Prostate gland (tissue), 2 donors: ENCODE measurements around the gene TCF7L2.

Experiments used
- POLR2A ChIP-seq: fragments of 450-650 bp; IDR thresholded peaks from one replicate; pipeline ENCODE4 v1.6.1; 2016; ENCODE audit warnings: antibody characterized with exemption, mild to moderate bottlenecking
- POLR2AphosphoS5 ChIP-seq: sonication (generic); formaldehyde crosslinking; IDR thresholded peaks from one replicate; pipeline ENCODE4 v1.6.1; 2017; ENCODE audit warnings: antibody characterized with exemption
- TF ChIP-seq, protein P1 (sequence below), 4 experiments: fragments of 200-600 bp in 2 of 4; fragments of 450-650 bp in 2 of 4; sonication (generic) in 2 of 4; IDR thresholded peaks; 1 replicate in 3 of 4; 2 replicates in 1 of 4; pipeline ENCODE4 v1.5.1; 2016 to 2019; ENCODE audit warnings: antibody characterized with exemption in 4 of 4, mild to moderate bottlenecking in 2 of 4, moderate library complexity in 2 of 4

DNA sequence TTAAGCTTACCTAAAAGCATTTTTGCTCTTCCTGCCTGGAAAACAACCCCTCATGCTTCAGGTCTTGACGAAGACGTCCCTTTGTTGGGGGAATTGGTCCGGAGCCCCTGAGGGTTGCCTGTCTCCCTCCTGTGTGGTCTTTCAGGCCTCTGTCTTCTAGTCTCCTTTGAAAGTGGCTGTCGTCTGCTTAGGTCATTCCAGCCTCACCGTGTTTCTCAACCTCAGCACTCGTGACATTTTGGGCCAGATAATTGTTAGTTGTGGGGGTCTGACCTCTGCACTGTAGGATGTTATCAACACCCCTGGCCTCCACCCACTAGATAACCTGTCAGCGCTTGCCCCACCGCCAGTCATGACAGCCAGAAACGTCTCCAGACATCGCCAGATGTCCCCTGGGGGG lies 219.1 kb downstream of the TCF7L2 start:
- TF ChIP-seq, protein P1, sequence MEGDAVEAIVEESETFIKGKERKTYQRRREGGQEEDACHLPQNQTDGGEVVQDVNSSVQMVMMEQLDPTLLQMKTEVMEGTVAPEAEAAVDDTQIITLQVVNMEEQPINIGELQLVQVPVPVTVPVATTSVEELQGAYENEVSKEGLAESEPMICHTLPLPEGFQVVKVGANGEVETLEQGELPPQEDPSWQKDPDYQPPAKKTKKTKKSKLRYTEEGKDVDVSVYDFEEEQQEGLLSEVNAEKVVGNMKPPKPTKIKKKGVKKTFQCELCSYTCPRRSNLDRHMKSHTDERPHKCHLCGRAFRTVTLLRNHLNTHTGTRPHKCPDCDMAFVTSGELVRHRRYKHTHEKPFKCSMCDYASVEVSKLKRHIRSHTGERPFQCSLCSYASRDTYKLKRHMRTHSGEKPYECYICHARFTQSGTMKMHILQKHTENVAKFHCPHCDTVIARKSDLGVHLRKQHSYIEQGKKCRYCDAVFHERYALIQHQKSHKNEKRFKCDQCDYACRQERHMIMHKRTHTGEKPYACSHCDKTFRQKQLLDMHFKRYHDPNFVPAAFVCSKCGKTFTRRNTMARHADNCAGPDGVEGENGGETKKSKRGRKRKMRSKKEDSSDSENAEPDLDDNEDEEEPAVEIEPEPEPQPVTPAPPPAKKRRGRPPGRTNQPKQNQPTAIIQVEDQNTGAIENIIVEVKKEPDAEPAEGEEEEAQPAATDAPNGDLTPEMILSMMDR (IDR thresholded peaks at IDR 0.05) = no peak
- no peak for TF ChIP-seq POLR2AphosphoS5
- TF ChIP-seq POLR2A = no peak
